ENCODE results near the gene TMEM94. TPM values are rescaled to one million over a fixed set of nuclear protein-coding genes. Genes with fewer than 3 reads are reported as not detected.

The TMEM94 gene
- total RNA-seq = 38.1 and 42.5 TPM in 2 replicates

DNA sequence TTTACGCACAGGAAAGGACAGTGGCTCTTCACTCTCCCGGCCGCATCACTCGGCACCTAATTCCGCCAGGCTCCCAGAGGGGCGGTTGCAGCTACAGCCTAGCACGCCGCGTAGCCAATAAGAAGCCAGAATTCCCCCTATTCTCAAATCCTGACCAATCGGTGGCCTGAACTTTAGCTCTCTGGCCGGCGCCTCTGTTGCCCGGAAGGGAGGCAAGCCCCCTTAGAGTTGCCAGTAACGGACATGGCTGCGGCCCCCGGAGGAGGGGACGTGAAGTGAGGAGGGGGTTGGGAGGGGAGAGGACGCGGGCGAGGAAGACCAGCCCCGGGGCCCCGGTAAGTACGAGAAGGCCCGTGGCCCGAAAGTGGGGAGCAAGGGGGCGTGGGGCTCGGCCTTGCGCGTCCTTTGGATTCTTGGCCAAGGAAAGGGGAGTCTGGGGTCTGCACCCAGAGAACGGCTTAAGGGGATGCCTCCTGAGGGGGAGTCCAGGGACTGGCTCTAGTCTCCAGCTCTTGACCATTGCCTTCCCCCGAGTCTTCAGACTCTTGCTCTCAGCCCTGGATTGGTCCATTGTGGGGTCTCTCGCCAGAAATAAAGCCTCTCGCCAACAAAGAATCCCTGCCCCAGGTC is at the start of gene TMEM94:
TMEM94 (plus strand) TSS at position 219 of the 630 bp plus-strand sequence. CDS start 15,271 bp downstream, outside the sequence.

DNA sequence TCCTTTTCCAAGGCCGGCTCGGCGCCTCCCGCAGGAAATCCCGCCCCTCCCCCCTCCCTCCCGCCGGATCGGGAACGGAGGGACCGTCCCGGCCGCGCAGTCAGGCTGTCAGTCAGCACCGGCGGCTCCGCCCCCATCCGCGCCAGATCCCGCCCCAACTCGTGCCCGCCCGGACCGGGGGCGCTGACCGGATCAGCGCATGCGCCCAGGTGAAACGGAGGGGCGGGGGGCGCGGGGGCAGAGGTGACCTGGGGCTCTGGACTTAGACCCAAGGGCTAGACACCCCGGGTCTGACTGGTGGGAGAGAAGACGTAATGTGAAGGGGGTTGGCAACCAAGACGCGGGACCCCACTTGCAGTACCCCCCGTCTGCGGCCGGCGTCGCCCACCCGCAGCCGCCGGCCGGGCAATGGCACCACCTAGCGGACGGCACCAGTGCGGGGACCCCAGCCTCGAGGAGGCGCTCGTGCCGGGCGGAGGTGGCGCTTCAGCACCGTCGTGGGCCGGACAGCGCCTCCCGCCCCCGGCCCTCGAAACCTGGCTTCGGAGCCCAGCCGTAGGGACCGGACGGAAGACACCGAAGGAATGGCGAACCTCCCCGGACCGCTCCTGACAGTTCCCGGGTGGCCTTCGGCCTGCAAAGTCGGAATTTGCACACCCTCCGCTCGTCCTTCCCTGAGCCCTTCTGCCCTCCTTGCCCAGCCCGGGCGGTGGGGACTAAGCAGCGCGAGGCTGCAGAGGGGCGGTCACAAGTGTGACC is 59.2 kb downstream of the TMEM94 start, which contains the start of gene CASKIN2:
CASKIN2 (minus strand) TSS at position 42 of the 759 bp plus-strand sequence. CDS start 1,733 bp downstream, outside the sequence.

DNA sequence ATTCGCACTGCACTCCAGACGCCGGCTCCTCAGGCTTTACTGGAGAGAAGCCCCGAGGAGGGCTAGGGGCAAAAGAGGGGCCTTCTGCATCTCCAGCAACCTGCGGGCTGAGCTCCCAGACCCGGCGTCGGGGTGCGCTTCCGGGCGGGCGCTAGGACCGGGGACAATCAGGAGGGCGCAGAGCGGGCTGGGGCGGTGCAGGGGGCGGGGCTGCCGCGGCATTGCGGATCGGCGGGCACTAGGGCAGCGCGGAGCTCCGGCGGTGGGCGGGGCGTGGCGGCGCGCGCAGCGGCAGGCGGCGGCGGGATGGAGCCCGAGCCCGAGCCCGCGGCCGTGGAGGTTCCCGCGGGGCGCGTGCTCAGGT is 59.8 kb downstream of the TMEM94 start, which contains the start of gene TSEN54:
TSEN54 (plus strand) TSS at position 274 of the 364 bp plus-strand sequence; CDS start at position 307, 33 bp downstream.

DNA sequence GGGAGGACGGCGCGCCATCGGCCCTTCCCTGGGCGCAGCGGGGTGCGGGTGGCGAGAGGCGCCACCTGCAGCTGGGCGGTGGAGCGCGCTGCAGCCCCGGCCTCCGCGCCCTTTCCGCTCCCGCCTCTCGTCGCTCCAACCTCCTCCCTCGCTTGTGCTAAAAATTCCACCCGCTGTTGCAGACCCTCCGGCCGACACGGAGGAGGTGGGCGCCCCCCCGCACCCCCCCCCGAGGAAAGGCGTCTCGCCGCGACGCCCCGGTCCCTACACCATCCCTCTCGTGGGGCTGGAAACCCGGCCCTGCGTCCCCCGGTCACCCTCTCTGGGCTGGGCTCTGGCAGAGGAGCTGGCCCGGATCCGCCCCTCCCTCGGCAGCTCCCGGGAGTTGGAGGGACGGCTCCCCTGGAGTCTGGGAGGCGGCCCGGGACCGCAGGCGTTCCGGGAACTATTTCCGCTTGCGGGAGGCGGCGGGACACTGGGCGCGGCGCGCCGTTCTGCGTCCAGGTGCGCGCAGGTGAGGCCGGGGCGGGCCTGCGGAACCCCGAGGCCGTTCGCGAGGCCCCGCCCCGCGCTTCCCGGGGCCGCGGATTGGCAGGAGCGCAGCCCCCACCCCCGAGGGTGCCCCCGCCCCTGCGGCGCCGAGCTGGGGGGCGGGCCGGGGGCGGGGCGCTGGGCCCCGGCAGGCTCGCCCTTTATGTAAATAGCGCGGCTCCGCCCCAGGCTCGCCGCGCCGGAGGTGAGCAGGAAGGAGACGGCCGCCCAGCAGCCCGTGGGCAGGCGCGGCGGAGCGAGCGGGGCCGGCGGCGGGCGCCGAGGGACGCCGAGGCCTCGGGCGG is 68.8 kb downstream of the TMEM94 start, which contains the start of gene LLGL2:
LLGL2 (plus strand) TSS at position 728 of the 836 bp plus-strand sequence. CDS start 17,730 bp downstream, outside the sequence.

Other genes starting within 250 kb of the TMEM94 start
- 13.6 and 19.6 TPM in 2 replicates for gene GGA3, start 195.0 kb upstream of the TMEM94 start, total RNA-seq
- gene MRPS7, start 194.8 kb upstream of the TMEM94 start, total RNA-seq = 46.6 and 51.3 TPM in 2 replicates
- gene MIF4GD, start 185.4 kb upstream of the TMEM94 start, total RNA-seq = 9.8 and 16.0 TPM in 2 replicates
- gene SLC25A19, start 167.2 kb upstream of the TMEM94 start, total RNA-seq = 4.8 and 8.1 TPM in 2 replicates
- gene GRB2, start 51.0 kb upstream of the TMEM94 start, total RNA-seq = 75.0 and 92.3 TPM in 2 replicates
- 6.3 and 8.2 TPM in 2 replicates for gene CASKIN2, start 58.9 kb downstream of the TMEM94 start, total RNA-seq
- gene TSEN54, start 59.9 kb downstream of the TMEM94 start, total RNA-seq = 14.7 and 15.4 TPM in 2 replicates
- gene LLGL2, start 69.1 kb downstream of the TMEM94 start, total RNA-seq = under 0.01 and 0.89 TPM in 2 replicates
- 0.18 and 2.6 TPM in 2 replicates for gene MYO15B, start 131.2 kb downstream of the TMEM94 start, total RNA-seq
- 0.18 TPM in 1 of 2 replicates, not detected in the other for gene SMIM5, start 176.8 kb downstream of the TMEM94 start, total RNA-seq
- gene RECQL5, start 210.5 kb downstream of the TMEM94 start, total RNA-seq = 18.3 and 21.6 TPM in 2 replicates
- gene SAP30BP, start 210.7 kb downstream of the TMEM94 start, total RNA-seq = 80.1 and 106 TPM in 2 replicates